Measurements from ENCODE around the gene GPATCH8.
"Not testable (repeated sequence)": the region's sequence is repeated elsewhere in the genome, so short reads cannot be mapped to it uniquely, and the experiment has no call there.

Gene GPATCH8

DNA sequence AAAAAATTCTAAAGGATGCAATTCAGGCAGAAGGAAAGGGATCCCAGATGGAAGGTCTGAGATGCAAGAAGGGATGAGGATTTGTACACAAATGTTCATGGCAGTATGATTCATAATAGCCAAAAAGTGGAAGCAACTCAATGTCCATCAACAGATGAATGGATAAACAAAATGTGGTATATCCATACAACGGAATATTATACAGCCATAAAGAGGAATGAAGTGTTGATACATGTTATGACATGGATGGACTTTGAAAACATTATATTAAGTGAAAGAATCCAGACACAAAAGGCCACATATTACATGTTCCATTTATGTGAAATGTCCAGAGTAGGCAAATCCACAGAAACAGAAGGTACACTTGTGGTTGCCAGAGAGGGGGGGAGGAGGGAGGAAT lies 23.9 kb upstream of the GPATCH8 start:
- DNase-seq = no peak

GRCh38 chr17:44523672-44523972 lies 20.4 kb upstream of the GPATCH8 start:
- no peak for DNase-seq

DNA sequence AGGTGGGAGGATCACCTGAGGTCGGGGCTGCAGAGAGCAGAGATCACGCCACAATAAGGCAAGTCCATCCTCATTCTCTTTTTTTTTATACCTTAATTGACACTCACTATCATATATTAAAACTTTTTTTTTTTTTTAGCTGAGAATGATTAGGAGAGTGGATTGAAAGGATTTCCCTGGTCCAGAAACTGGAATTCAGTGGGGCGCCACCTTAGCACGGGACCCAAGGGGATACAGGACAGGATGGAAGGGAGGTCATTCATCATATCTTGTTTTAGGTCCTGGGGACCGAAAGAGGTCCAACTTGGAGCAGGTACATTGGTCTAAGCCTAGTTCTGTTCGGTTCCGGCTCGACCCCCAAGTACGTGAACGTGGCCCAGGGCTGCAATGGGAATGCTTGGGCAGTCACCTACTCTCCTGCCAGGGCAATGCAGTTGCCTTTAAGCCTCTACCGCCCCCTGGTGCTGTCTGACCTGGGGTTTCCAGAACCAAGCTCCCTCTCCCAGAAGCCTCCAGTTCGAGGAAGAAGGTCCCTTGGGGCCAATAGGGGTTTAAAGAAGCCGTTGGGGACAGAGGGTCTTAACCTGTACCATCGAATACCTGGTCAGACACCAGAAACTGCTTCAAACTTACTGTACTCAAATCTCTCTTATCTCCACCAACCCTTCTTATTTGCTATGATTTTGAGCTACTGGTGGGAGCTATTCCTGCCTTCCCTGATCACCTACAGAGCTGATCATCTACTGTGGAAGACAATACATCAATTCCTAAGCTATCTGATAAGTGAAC lies 19.9 kb upstream of the GPATCH8 start:
- DNase-seq = peak; percentile 74

DNA sequence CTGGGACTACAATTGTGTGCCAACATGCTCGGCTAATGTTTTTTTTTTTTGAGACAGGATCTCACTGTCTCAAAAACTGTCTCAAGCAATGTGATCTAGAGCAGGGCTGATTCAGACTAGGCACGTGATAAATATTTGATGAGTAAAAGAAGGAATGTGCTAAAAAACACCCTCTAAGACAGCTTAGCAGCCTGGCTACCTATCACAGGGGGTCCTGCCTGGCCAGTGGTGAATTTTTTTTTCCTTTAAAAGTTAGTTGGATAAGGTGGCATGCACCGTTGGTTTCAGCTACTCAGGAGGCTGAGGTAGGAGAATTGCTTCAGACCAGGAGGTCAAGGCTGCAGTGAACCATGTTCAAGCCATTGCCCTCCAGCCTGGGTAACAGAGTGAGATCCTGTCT lies 14.8 kb upstream of the GPATCH8 start:
- no peak for DNase-seq

GRCh38 chr17:44511241-44512134 lies 8.3 kb upstream of the GPATCH8 start:
- DNase-seq = peak; percentile 91

DNA sequence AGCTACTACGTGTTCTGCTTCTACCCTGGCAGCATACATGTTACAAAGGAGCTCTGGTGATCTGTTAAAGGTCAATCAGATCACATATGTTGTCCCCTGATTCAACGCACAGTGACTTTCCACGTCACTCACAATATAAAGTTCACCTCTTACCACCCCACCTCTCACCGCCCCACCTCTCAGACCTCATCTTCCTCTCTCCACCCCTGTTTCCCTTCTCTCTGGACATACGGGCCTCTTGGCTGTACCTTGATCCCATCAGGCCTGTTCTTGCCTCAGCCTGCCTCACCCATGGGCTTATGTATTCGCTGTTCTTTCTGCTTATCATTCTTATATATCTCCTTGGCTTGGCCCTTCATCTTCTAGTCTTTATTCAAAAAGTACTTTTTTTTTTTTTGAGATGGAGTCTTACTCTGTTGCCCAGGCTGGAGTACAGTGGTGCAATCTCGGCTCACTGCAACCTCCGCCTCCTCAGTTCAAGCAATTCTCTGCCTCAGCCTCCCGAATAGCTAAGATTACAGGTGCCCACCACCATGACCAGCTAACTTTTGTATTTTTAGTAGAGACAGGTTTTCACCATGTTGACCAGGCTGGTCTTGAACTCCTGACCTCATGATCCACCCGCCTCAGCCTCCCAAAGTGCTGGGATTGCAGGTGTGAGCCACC lies 3.9 kb upstream of the GPATCH8 start:
- DNase-seq = not testable (repeated sequence)

DNA sequence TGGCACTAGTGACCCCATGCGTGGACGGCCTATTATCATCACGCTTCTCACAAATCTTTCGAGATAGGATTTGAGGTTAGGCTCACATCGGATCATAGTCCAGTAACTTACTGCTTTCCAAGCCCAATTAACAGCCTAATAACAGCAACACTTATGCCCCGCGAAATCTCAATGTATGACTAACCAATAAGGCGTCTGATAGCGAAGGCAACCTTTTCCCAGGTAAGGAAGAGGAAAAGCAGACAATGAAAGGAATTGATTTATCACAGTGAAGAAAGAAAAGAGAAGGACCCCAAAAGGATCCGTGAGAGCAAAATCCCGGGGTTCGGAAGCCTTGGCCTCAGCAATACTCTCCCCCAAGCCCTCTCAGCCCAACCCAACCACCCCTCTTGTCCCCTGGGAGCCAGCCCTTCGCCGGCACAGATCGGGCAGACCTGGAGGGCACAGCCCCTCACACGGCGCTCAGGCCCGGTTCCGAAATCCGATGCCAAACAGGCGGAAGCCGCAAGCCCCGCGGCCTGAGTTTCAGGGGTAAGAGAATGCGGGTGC lies 534 bp downstream of the GPATCH8 start:
- DNase-seq = peak; percentile 53

- peak; percentile 15 for DNase-seq
Measured at GRCh38 chr17:44501866-44502375, 1.3 kb downstream of the GPATCH8 start.

GRCh38 chr17:44499722-44500121 lies 3.5 kb downstream of the GPATCH8 start:
- no peak for DNase-seq

DNA sequence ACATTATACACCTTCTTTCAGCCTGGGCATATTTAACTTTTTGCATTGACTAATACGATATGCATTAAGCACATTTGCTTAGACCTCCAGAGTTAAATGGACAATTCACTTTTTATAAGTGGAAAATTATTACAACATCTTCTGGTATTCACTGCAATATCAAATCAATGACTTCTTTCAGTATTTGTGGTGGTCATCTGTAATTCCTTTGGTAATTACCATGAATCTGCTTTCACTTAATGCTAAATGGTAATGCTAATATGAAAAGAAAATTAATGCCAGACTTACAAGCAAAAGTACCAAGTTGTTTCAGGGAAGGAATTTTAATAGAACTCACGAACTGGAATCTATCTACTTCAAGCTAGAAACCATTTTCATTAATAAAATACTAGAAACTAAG lies 6.4 kb downstream of the GPATCH8 start:
- DNase-seq = no peak

GRCh38 chr17:44493339-44493738 lies 9.9 kb downstream of the GPATCH8 start:
- no peak for DNase-seq

GRCh38 chr17:44492706-44493272 lies 10.4 kb downstream of the GPATCH8 start:
- DNase-seq = no peak

DNA sequence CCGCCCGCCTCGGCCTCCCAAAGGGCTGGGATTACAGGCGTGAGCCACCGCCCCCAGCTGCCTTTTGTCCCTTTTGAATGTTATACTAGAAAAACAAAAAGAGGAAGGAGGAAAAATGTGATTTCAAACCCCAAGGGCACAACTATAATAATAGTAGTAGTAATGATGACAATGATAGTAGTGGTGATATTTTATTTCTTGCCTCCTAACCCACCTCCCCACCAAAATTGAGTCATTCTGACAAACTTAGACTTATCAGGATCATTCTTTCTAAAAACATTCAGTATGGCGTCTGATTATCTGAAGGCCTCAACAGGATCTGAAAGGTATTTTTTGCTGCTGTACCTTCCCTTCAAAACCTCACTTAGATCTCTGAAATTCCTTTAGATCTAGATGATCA lies 13.6 kb downstream of the GPATCH8 start:
- DNase-seq = no peak

GRCh38 chr17:44487170-44487569 lies 16.0 kb downstream of the GPATCH8 start:
- DNase-seq = no peak

DNA sequence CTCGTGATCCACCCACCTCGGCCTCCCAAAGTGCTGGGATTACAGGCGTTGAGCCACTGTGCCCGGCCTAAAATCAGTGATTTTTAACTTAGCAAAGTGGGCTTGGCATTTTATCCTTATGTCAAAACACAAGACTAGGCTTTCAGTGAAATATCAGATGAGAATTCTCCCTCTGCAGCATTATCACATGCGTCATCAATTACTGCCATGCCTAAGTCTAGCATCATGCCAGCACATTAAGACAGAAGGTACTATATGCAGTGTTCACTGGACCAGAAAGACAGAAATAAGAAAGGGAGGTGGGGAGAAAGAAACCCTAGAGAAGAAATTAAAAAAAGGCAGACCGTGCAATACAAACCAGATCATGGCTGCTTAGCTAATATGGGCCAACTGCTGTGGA lies 29.8 kb downstream of the GPATCH8 start:
- no peak for DNase-seq

DNA sequence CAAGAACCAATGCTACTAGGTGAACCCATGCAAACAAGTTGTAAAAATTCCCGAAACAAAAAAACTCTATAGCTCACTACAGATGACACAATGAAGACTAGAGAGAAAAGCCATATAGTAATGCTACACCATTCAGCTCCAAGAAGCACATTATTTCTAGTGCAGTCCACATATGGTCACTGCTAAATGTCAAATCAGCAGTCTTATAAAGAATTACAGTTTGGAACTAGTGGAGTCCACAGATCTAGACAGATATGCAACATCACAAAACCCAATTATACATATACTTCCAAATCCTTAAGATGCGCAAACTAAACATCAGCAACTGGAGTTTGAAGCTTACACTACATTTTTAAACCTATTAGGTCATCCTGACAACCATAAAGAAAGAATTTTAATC lies 33.5 kb downstream of the GPATCH8 start:
- DNase-seq = no peak

GRCh38 chr17:44467108-44467507 lies 36.1 kb downstream of the GPATCH8 start:
- DNase-seq = no peak

GRCh38 chr17:44466339-44466738 lies 36.9 kb downstream of the GPATCH8 start:
- DNase-seq = no peak

GRCh38 chr17:44465897-44466296 lies 37.3 kb downstream of the GPATCH8 start:
- DNase-seq = no peak

GRCh38 chr17:44465276-44465675 lies 37.9 kb downstream of the GPATCH8 start:
- no peak for DNase-seq

DNA sequence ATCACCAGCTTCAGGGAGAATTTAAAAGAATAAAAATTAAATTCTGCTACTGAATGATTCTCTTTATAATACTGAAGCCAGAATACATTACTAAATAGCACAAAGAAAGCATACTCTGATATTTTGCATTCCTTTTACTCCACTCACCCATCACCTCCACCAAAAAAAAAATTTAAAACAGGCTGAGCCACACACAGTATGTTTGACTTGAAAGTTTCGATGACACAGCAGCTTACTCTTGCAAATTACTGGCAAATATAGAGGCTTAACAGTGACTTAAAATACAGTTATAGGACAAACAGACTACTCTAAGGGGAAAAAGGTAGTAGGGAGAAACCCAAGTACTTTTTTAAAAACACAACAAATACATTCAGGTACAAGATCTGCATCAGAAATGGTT lies 39.2 kb downstream of the GPATCH8 start:
- DNase-seq = no peak

DNA sequence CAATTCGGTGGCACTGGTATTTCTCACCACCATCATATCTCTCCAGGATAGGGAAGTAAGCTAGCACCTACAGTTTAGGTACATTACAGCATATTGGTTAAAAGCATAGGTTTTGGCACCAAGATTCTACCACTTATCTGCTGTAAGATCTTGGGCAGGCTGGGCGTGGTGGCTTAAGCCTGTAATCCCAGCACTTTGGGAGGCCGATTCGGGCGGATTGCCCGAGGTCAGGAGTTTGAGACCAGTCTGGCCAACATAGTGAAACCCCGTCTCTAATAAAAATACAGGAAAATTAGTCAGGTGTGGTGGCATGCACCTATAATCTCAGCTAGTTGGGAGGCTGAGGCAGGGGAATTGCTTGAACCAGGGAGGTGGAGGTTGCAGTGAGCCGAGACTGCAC lies 51.4 kb downstream of the GPATCH8 start:
- DNase-seq = no peak

Measured in NCI-H146 (cell line).